Caco-2 (cell line): Measurements from ENCODE around the gene PRRT4. TPM values are rescaled to one million over a fixed set of nuclear protein-coding genes. Genes with fewer than 3 reads are reported as not detected.
A peak's percentile ranks its signal among the peaks of the same experiment; 100 is the strongest.

Experiments
- BruUV-seq: library from RNA; stranded (reverse); fragments of 400-500 nt; replicated peaks from 2 replicates; lab custom pipeline; 2021; lab: Mats Ljungman, UMichigan
- CTCF ChIA-PET: fragments of 300-600 bp; sonication (Branson Sonifier 250); formaldehyde crosslinking; loops from one replicate; lab custom pipeline; 2022; ENCODE audit warnings: antibody characterized with exemption; lab: Charles Lee
- POLR2A ChIA-PET: fragments of 300-600 bp; sonication (Branson Sonifier 250); formaldehyde crosslinking; loops from one replicate; lab custom pipeline; 2022; ENCODE audit warnings: antibody characterized with exemption; lab: Charles Lee
- DNase-seq, 2 experiments: peaks; one replicate each; pipeline versions ENCODE4 v3.0.0 to v3.0.0-alpha.2; 2020 to 2022
- H3K27me3 ChIP-seq: replicated peaks from 2 replicates; pipeline ENCODE4 v1.6.0; 2011; ENCODE audit warnings: low read length; ENCODE audit not compliant: control insufficient read depth, insufficient read depth
- H3K36me3 ChIP-seq: 2 replicates; pipeline ENCODE4 v1.5.1; 2011; ENCODE audit warnings: low read length; ENCODE audit not compliant: control insufficient read depth, insufficient read depth
- H3K4me1 ChIP-seq: fragments of 250-450 bp; sonication (Bioruptor Pico); 2 replicates; pipeline ENCODE4 v1.5.1; 2020; ENCODE audit warnings: mild to moderate bottlenecking
- H3K4me3 ChIP-seq: 2 replicates; pipeline ENCODE4 v1.5.1; 2011; ENCODE audit warnings: low read depth, mild to moderate bottlenecking, control low read depth, low read length
- H3K9me3 ChIP-seq: fragments of 250-450 bp; sonication (Bioruptor Pico); 2 replicates; pipeline ENCODE4 v1.5.1; 2020; ENCODE audit warnings: mild to moderate bottlenecking, moderate library complexity
- H3K27ac Mint-ChIP-seq: one replicate; pipeline ENCODE4 v1.8.0; 2022; ENCODE audit warnings: mixed read lengths; ENCODE audit not compliant: unreplicated experiment
- H3K27me3 Mint-ChIP-seq: one replicate; pipeline ENCODE4 v1.8.0; 2022; ENCODE audit warnings: mixed read lengths; ENCODE audit not compliant: insufficient read depth, unreplicated experiment
- H3K36me3 Mint-ChIP-seq: one replicate; pipeline ENCODE4 v1.8.0; 2022; ENCODE audit warnings: mild to moderate bottlenecking, mixed read lengths; ENCODE audit not compliant: insufficient read depth, unreplicated experiment
- H3K4me1 Mint-ChIP-seq: one replicate; pipeline ENCODE4 v1.8.0; 2022; ENCODE audit warnings: low read depth, mixed read lengths; ENCODE audit not compliant: unreplicated experiment
- H3K4me3 Mint-ChIP-seq: one replicate; pipeline ENCODE4 v1.8.0; 2022; ENCODE audit warnings: mild to moderate bottlenecking, moderate library complexity, mixed read lengths; ENCODE audit not compliant: unreplicated experiment
- H3K9me3 Mint-ChIP-seq: one replicate; pipeline ENCODE4 v1.8.0; 2022; ENCODE audit warnings: mixed read lengths; ENCODE audit not compliant: unreplicated experiment
- intact Hi-C: fragments of 100-400 bp; cut with micrococcal nuclease; formaldehyde crosslinking; loops from one replicate; pipeline ENCODE4 v1.10.0; 2022; ENCODE audit not compliant: unreplicated experiment
- total RNA-seq: library from RNA; stranded (reverse); gene quantifications from 2 replicates; pipeline ENCODE4 v1.2.3, GENCODE V29; 2022
- TF ChIP-seq, protein P1 (sequence below), 2 experiments: fragments of 200-600 bp in 1 of 2; IDR thresholded peaks; 1 replicate in 1 of 2; 2 replicates in 1 of 2; pipeline versions ENCODE4 v1.5.1 to v1.8.0; 2011 to 2022; ENCODE audit warnings: antibody characterized with exemption in 1 of 2, control low read depth in 1 of 2, inconsistent platforms in 1 of 2, low read depth in 1 of 2, low read length in 1 of 2, mild to moderate bottlenecking in 1 of 2, moderate library complexity in 1 of 2; ENCODE audit not compliant: insufficient read depth in 1 of 2, severe bottlenecking in 1 of 2, unreplicated experiment in 1 of 2

The PRRT4 gene
- total RNA-seq, 1 experiment from 2014 or later: 0.43 TPM

DNA sequence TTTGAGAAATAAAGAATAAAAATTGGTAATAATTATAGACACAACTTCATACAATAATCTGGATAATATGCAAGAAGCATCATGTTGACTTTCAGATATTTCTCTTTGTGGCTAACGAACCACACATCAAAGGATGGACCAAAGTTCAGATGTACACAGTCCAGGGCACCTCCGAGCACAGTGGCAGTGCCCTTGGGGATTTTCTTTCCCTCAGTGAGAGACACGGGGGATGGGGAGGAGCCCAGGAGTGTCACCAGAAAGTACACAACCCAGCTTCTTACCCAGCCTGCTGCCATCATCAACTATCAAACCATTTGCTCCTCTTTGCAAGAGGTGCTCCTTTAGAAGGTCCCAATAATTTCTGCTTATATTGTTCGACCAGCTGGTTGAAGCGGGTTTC lies 51.0 kb downstream of the PRRT4 start:
- no peak overlapping the region for H3K4me3 Mint-ChIP-seq
- no peaks in the 10 kb centered on the region for H3K9me3 ChIP-seq
- TSS peak; percentile 43 for BruUV-seq
- peaks cover 83% of the 10 kb centered on the region for H3K36me3 Mint-ChIP-seq
- intact Hi-C loops: no loop called here
- no peak for DNase-seq
- POLR2A ChIA-PET: no interaction called here
- TF ChIP-seq, protein P1, sequence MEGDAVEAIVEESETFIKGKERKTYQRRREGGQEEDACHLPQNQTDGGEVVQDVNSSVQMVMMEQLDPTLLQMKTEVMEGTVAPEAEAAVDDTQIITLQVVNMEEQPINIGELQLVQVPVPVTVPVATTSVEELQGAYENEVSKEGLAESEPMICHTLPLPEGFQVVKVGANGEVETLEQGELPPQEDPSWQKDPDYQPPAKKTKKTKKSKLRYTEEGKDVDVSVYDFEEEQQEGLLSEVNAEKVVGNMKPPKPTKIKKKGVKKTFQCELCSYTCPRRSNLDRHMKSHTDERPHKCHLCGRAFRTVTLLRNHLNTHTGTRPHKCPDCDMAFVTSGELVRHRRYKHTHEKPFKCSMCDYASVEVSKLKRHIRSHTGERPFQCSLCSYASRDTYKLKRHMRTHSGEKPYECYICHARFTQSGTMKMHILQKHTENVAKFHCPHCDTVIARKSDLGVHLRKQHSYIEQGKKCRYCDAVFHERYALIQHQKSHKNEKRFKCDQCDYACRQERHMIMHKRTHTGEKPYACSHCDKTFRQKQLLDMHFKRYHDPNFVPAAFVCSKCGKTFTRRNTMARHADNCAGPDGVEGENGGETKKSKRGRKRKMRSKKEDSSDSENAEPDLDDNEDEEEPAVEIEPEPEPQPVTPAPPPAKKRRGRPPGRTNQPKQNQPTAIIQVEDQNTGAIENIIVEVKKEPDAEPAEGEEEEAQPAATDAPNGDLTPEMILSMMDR (IDR thresholded peaks at IDR 0.05; ENCODE audit: insufficient read depth in 1 of 2, low read depth in 1 of 2, low read length in 1 of 2, severe bottlenecking in 1 of 2, unreplicated experiment in 1 of 2): no peak
- H3K4me1 ChIP-seq: no peaks in the 10 kb centered on the region; the same call in 1 of the 2 replicates
- no peaks in the 10 kb centered on the region for H3K9me3 Mint-ChIP-seq
- no peaks in the 10 kb centered on the region for H3K27me3 Mint-ChIP-seq
- no peak overlapping the region for H3K27ac Mint-ChIP-seq
- H3K4me3 ChIP-seq: no peak overlapping the region
- H3K27me3 ChIP-seq: no peaks in the 10 kb centered on the region
- peaks cover 3% of the 10 kb centered on the region for H3K36me3 ChIP-seq
- CTCF ChIA-PET: no interaction called here
- H3K4me1 Mint-ChIP-seq: no peaks in the 10 kb centered on the region

DNA sequence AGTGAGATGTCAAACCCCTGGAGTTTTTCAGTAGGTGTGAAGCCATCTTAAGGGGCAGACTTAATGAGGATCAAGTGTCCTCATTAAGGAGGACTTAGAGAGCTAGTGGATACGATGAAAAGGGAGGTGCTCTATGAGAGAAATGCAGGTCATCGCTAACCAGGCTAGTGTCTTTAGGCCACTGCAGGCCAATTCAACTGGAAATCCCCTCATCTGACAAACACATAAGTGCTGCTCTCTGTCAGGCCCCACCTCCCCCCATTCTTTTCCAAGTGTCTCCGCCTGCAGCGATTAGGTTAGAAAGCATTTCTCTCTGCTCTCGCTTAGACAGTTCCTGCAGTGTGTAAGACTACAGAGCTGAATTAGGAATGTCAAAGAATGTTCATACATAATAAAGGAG lies 51.5 kb downstream of the PRRT4 start:
- no peaks in the 10 kb centered on the region for H3K9me3 ChIP-seq
- no peaks in the 10 kb centered on the region for H3K4me1 Mint-ChIP-seq
- TF ChIP-seq, protein P1 (IDR thresholded peaks at IDR 0.05; ENCODE audit: insufficient read depth in 1 of 2, low read depth in 1 of 2, low read length in 1 of 2, severe bottlenecking in 1 of 2, unreplicated experiment in 1 of 2): no peak
- no peaks in the 10 kb centered on the region for H3K9me3 Mint-ChIP-seq
- peaks cover 83% of the 10 kb centered on the region for H3K36me3 Mint-ChIP-seq
- DNase-seq: no peak
- intact Hi-C loops: no loop called here
- H3K27ac Mint-ChIP-seq: no peak overlapping the region
- ChIA-PET POLR2A (no interaction called here), CTCF (no interaction called here)
- BruUV-seq: no TSS peak
- H3K27me3 ChIP-seq: no peaks in the 10 kb centered on the region
- H3K4me3 ChIP-seq: no peak overlapping the region
- H3K36me3 ChIP-seq: peaks cover 3% of the 10 kb centered on the region
- no peaks in the 10 kb centered on the region; the same call in 1 of the 2 replicates for H3K4me1 ChIP-seq
- H3K4me3 Mint-ChIP-seq: no peak overlapping the region
- no peaks in the 10 kb centered on the region for H3K27me3 Mint-ChIP-seq

DNA sequence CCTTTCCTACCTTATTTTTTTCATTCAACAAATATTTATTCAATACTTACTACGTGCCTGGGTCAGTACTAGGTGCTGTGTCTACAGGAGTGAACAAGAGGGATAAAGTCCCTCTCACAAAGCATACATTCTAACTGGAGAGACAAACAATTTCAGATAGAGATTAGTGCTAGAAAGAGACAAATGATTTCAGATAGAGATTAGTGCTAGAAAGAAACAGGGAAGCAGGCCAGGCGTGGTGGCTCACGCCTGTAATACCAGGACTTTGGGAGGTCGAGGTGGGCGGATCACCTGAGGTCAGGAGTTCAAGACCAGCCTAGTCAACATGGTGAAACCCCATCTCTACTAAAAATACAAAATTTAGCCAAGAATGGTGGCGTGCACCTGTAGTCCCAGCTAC lies 52.4 kb downstream of the PRRT4 start:
- Histone ChIP-seq H3K27me3 (no peaks in the 10 kb centered on the region), H3K4me3 (no peak overlapping the region), H3K36me3 (no peaks in the 10 kb centered on the region; the same call in 1 of the 2 replicates), H3K4me1 (no peaks in the 10 kb centered on the region; the same call in 1 of the 2 replicates), H3K9me3 (no peaks in the 10 kb centered on the region)
- no peaks in the 10 kb centered on the region for H3K9me3 Mint-ChIP-seq
- no TSS peak for BruUV-seq
- H3K27me3 Mint-ChIP-seq: no peaks in the 10 kb centered on the region
- no peaks in the 10 kb centered on the region for H3K4me1 Mint-ChIP-seq
- intact Hi-C loops: no loop called here
- TF ChIP-seq, protein P1 (IDR thresholded peaks at IDR 0.05; ENCODE audit: insufficient read depth in 1 of 2, low read depth in 1 of 2, low read length in 1 of 2, severe bottlenecking in 1 of 2, unreplicated experiment in 1 of 2): no peak
- H3K36me3 Mint-ChIP-seq: peaks cover 78% of the 10 kb centered on the region
- no peak overlapping the region for H3K27ac Mint-ChIP-seq
- ChIA-PET CTCF (no interaction called here), POLR2A (no interaction called here)
- DNase-seq: no peak
- H3K4me3 Mint-ChIP-seq: no peak overlapping the region
